Glomerular endothelial cell (primary cell): Measurements from ENCODE around the gene COL21A1. TPM values are rescaled to one million over a fixed set of nuclear protein-coding genes. Genes with fewer than 3 reads are reported as not detected.

Experiments used
- DNase-seq: peaks from one replicate; pipeline ENCODE4 v3.0.0-alpha.2; 2011; ENCODE audit warnings: low read depth, low spot score; ENCODE audit errors: extremely low read depth
- total RNA-seq: library from RNA; depleted of rRNA; stranded (reverse); fragments of >200 nt; gene quantifications from 2 replicates; pipeline ENCODE4 v1.2.3, GENCODE V29; 2015

Gene COL21A1
- total RNA-seq, 1 donor from 2014 or later: 0.82 TPM

- no peak for DNase-seq
Observed at GRCh38 chr6:56193846-56194245, 53.5 kb downstream of the COL21A1 start.

GRCh38 chr6:56188429-56188828 is 59.0 kb downstream of the COL21A1 start:
- no peak for DNase-seq

GRCh38 chr6:56187686-56188085 is 59.7 kb downstream of the COL21A1 start:
- no peak for DNase-seq

- DNase-seq: no peak
Observed at GRCh38 chr6:56176741-56177140, 70.6 kb downstream of the COL21A1 start.

- no peak for DNase-seq
Observed at GRCh38 chr6:56173228-56173627, 74.2 kb downstream of the COL21A1 start.

GRCh38 chr6:56172144-56172543 is 75.2 kb downstream of the COL21A1 start:
- no peak for DNase-seq

- no peak for DNase-seq
Observed at GRCh38 chr6:56169366-56169765, 78.0 kb downstream of the COL21A1 start.

GRCh38 chr6:56168596-56168995 is 78.8 kb downstream of the COL21A1 start:
- DNase-seq: no peak

GRCh38 chr6:56162081-56162480 is 85.3 kb downstream of the COL21A1 start:
- DNase-seq: no peak

- DNase-seq: no peak
Observed at GRCh38 chr6:56160489-56160888, 86.9 kb downstream of the COL21A1 start.

GRCh38 chr6:56158571-56158970 is 88.8 kb downstream of the COL21A1 start:
- DNase-seq: no peak

- no peak for DNase-seq
Observed at GRCh38 chr6:56156643-56157042, 90.7 kb downstream of the COL21A1 start.

- DNase-seq: no peak
Observed at GRCh38 chr6:56155634-56156141, 91.7 kb downstream of the COL21A1 start.

- no peak for DNase-seq
Observed at GRCh38 chr6:56154076-56154475, 93.3 kb downstream of the COL21A1 start.

- DNase-seq: no peak
Observed at GRCh38 chr6:56152611-56153010, 94.8 kb downstream of the COL21A1 start.

- DNase-seq: no peak
Observed at GRCh38 chr6:56151609-56152224, 95.7 kb downstream of the COL21A1 start.

GRCh38 chr6:56148488-56149186 is 98.7 kb downstream of the COL21A1 start:
- DNase-seq: no peak

GRCh38 chr6:56147766-56148165 is 99.6 kb downstream of the COL21A1 start:
- DNase-seq: no peak

- no peak for DNase-seq
Observed at GRCh38 chr6:56146086-56146485, 101.3 kb downstream of the COL21A1 start.

GRCh38 chr6:56145616-56146015 is 101.8 kb downstream of the COL21A1 start:
- no peak for DNase-seq

- no peak for DNase-seq
Observed at GRCh38 chr6:56144538-56145324, 102.6 kb downstream of the COL21A1 start.

GRCh38 chr6:56143796-56144195 is 103.6 kb downstream of the COL21A1 start:
- no peak for DNase-seq
